Right renal pelvis (tissue), 4 donors: ENCODE results near the gene NHLRC2. TPM values are rescaled to one million over a fixed set of nuclear protein-coding genes. Genes with fewer than 3 reads are reported as not detected.
A peak's percentile ranks its signal among the peaks of the same experiment; 100 is the strongest.
"Not testable (repeated sequence)": the region's sequence is repeated elsewhere in the genome, so short reads cannot be mapped to it uniquely, and the experiment has no call there.

Experiments used
- DNase-seq, 4 donors: peaks; one replicate each; pipeline ENCODE4 v3.0.0-alpha.2; 2013; ENCODE audit warnings: low read depth in 4 of 4, low spot score in 3 of 4, missing footprints in 1 of 4
- polyA plus RNA-seq, 4 donors: library from polyadenylated mRNA; unstranded; fragments of 120-200 nt; gene quantifications; one replicate each; pipeline ENCODE4 v1.2.1, GENCODE V29; 2013; ENCODE audit not compliant: insufficient read length in 4 of 4

Gene NHLRC2
- polyA plus RNA-seq, 4 donors: 15.9 to 25.6 (median 20.6) TPM

- DNase-seq: no peak
These were observed 78.4 kb downstream of the NHLRC2 start for GRCh38 chr10:113932854-113933253.

DNA sequence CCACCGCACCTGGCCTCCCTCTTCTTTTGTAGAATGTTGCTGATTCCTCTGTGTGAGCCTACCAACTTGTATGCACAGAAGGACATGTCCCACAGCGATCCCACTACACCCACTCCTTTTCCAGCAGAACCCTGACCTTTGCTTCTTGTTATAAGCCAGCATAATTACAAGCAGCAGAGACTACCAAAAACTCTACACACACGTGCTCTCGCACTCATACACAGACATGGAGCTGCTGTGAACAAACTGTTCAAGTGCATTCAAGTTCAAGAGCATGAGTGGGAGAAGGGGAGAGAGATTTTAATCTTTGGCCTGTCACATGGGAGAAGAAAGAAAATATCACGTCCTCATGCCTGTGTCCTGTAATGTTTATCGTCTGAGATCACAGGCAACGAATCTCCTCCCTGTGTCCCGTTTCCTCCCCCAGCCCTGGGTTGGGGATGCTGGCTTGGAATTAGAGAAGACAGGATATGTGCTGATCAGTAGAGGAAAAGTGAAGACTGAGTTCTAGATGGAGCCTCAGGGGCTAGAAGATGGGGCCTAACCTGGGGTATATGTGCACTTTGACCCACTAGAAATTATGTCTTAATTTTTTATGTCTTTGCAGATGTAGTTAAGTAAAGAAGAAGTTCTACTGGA is 79.6 kb downstream of the NHLRC2 start:
- no peak for DNase-seq

- no peak for DNase-seq
These were observed 82.8 kb downstream of the NHLRC2 start for GRCh38 chr10:113937258-113937657.

- DNase-seq: no peak
These were observed 83.3 kb downstream of the NHLRC2 start for GRCh38 chr10:113937756-113938155.

GRCh38 chr10:113939212-113939860 is 84.9 kb downstream of the NHLRC2 start:
- DNase-seq: no peak

DNA sequence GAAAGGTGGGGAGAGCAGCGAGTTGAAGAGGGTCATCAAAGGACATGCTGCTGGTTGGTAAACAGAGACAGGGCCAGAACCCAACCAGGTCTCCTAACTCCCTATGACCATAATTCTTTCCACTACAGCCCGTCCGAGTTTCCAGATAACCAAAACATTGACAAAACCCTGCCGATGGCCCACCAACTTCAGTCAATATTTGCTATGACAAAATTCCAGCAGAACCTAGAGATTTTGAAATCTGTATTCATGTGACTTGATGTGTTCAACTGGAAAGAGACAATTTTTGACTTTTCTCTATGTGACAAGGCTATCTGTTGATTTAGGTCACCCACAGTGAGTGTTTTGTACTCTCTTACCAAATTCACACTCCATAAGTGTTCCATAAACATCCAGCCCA is 86.7 kb downstream of the NHLRC2 start:
- no peak for DNase-seq

DNA sequence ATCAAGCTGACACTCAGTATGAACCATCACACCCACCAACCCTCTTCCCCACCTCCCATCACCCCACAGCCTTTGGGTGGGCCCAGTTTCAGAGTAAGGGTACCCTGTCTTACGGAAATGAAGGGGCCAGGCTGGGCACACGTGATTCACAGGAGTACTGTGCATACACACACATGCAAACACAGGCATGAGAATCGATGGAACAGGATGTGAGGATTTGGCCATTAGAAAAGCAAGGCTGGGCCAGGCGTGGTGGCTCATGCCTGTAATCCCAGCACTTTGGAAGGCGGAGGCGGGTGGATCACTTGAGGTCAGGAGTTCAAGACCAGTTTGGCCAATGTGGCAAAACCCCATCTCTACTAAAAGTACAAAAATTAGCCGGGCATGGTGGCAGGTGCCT is 88.7 kb downstream of the NHLRC2 start:
- not testable (repeated sequence) for DNase-seq

DNA sequence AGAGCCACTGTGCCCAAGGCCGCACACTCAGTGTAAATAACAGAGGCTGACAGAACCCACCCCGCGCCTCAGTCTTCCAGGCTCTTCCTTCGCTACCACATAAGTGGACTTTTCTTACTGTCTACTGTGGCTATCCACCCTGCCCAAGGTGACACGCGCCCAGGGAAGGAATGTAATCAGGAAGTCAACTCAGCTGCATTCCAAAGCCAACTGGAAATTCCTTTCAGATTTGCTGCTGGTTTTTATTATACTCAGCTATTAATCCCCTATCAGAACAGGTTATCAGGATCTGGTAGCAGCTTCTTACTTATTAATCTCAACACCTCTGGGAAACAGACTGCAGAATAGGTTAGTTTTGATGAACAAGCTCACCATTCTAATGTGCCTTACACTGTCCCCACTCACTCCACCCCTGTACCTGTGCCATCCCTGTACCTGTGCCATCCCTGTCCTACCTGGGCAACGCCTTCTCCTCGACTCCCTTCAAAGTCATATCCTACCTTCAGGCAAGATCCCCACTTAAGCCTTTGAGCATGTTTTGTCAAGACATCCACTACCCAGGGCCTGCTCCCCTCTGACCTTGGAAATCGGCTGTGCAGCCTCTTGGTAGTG is 90.7 kb downstream of the NHLRC2 start:
- no peak for DNase-seq

DNA sequence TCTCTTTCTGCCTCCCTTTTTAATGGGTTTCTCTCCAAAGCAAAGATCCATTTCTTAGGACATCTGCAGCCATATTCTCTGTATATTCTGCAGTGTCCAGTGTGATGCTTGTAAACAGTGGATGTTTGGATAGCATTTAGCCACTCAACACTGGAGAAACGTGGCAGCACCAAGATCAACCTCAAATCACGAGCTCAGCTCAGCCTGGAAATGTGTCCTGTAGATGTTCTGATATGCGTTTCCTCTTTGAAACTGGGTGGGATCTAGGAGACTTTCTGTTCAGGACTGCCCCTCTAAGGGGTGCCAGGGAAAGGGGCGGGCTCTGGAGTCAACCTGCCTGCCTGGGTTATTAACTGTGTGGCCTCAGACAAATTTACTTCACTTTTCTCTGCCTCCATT is 91.2 kb downstream of the NHLRC2 start:
- DNase-seq: no peak

- DNase-seq: peak in 1 of 4 donors; percentile 19
These were observed 93.0 kb downstream of the NHLRC2 start for GRCh38 chr10:113947184-113948041.

DNA sequence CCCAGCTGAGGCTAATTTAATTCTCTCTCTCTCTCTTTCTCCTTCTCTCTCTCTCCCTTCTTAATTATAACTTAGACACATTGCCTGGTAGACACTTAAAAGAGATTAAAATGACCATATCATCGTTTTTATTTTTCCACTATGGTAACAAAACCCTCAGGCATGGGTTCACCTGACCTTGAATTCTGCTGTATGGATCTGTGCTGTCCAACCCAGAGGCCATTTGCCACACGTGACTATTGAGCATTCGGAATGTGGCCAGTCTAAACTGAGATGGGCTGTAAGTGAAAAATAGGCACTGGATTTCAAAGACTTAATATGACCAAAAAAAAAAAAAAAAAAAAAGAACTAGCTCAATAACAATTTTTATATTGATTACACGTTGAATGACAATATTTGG is 93.6 kb downstream of the NHLRC2 start:
- no peak for DNase-seq

DNA sequence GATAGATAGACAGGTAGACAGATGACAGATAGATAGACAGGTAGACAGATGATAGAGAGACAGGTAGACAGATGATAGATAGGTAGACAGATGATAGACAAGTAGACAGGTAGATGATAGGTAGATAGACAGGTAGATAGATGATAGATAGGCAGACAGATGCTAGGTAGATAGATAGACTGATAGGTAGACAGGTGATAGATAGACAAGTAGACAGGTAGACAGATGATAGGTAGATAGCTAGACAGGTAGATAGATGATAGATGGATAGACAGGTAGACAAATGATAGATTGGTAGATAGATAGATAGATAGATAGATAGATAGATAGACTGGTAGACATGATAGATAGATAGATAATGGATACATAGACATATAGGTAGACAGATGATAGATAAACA is 95.8 kb downstream of the NHLRC2 start:
- DNase-seq: no peak

DNA sequence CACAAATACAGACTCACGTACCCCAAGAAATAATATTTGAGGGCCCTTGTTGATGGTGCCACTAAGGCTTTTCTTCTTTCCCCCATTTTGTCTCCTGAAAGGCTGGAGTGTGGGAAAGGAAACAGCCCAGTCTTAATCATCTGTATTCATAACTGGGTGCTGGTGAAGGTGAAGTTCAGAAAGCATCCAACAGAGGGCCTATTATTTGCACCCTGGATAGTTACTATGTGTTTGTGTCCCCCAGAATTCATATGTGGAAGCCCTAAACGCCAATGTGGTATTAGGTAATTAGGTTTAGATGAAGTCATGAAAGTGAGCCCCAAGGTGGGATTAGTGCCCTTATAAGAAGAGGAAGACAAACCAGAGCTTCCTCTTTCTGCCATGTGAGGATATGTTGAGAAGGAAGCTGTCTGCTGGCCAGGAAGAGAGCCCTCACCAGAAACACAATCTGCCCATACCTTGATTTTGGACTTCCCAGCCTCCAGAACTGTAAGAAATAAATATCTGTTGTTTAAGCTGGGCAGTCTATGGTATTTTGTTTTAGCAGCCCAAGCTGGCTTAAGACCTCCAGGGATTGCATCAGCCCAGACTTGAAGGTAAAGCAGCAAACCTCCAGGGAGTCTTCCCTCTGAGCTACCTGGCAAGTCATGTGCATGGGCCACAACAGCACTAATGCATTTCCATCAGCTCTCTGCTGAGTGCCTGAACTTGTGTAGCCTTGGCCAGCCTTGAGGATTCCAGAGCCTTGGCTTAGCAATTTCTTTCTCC is 99.2 kb downstream of the NHLRC2 start:
- DNase-seq: no peak

DNA sequence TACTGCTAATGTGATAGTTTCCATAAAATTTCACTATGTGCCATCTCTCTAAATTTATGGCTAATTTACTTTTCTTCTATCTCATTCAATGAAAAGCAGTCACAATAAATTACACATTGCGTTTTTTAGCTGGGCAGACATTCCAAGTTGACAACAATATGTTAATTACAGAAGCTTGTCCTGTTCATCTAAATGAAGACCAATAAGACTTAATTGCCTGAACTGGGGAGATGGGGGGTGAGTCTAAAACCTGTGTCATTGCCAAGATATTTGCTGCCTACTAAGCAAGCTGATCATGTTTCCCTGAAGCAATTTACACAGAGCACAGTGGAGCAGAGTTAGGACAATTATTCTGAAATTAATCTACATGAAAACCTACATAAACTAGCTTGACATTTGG is 99.9 kb downstream of the NHLRC2 start:
- no peak for DNase-seq

GRCh38 chr10:113957013-113957412 is 102.6 kb downstream of the NHLRC2 start:
- DNase-seq: no peak

DNA sequence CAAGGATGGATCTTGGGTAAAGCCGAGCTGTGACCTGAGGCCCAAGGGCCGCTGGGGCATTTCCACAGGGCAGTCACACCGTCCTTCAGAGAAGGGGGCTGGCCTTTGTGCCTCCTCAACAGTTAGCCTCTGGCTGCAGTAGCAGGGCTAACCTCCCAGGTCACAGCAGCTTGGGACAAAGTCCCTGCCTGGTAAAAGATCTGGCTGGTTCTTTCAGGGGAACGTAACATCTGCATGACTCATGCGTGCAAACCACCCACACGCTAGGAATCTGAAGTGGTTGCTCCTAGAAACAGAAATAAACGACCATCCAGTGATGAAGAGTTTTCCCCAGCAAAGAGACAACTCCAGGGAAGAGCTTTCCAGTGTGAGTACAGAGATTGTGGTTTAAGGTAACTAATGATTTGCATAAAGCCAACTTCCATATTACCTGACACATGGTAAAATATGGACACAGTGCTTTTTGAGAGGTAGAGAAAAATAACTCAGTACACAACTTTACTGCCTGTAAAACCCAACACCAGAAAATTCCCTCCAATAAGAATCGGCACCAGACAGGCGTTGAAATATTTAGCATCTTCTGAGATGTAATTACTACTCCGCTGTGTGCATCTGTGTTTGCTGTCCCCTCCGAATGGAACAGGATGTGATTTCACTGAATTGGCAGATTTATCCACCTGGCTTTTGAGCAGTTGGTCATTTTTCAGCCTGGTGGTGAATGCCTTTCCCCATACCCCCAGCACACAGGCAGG is 104.3 kb downstream of the NHLRC2 start:
- no peak for DNase-seq

GRCh38 chr10:113959383-113959760 is 104.9 kb downstream of the NHLRC2 start:
- DNase-seq: no peak

GRCh38 chr10:113960617-113961181 is 106.2 kb downstream of the NHLRC2 start:
- no peak for DNase-seq
